Measurements from ENCODE around the gene SLC17A1. TPM values are rescaled to one million over a fixed set of nuclear protein-coding genes. Genes with fewer than 3 reads are reported as not detected.

The SLC17A1 gene
- total RNA-seq, 2 donors from 2014 or later, result 0.41 TPM; not detected in 1

DNA sequence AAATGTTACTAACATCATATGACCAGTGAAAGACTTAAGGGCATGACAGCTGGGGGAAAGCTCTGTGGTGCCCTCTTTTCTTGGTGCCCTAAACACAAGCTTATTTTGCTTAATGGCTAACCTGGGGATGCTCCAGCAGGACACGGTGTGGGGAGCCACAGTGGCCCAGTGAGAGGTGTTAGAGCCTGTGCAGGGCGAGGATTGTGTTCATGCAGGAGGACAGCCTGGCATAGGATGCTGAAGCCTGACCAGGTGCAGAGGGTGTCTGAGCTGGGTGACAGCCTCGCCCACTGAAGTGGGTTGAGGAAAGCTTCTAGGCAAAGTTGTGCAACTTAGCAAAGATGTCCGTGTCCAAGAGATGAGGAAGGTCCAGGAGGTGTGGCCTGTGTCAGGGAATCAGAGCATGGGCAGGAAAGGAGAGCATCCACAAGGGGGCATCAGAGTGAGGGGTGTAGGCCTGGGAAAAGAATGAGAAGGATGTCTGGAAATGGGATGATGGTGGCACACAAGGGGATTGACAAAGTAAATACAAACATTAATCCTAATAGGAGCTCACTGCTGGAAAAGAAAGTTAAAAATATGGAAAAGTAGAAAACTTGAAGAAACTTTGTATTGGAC, 43.4 kb downstream of the SLC17A1 start:
- peaks cover 0 to 8% of the 10 kb centered on the region in 2 donors for H3K36me3 Mint-ChIP-seq
- H3K27ac Mint-ChIP-seq, result no peak overlapping the region
- ATAC-seq (peak; percentile 46 to 75), DNase-seq (ENCODE audit: low spot score in 2 of 2) (peak in 1 of 2 donors; percentile 44)
- peaks cover 0 to 12% of the 10 kb centered on the region in 2 donors for H3K9me3 Mint-ChIP-seq

DNA sequence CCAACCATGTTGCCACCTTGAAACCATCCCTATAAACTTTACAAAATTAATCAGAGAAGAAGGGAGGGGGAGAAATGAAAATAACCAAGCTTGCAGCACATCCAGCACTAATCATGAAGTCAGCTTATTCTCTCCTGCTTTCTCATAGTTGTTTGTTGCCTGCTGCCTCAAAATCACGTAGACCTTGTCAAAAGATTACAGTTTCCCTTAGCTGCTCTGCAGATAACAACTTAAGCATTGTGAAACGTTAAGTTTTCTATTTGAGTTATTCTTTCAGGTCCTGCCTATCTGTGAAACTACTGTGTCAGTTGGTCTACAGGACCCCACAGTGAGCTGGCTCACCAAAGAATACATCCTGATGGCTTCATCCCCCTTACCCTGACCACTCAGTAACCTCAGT, 44.4 kb downstream of the SLC17A1 start:
- Mint-ChIP-seq H3K27ac (no peak overlapping the region), H3K36me3 (peaks cover 0 to 12% of the 10 kb centered on the region in 2 donors), H3K9me3 (peaks cover 0 to 12% of the 10 kb centered on the region in 2 donors)
- peak in 1 of 2 donors; percentile 50 for ATAC-seq
- DNase-seq (ENCODE audit: low spot score in 2 of 2), result no peak

DNA sequence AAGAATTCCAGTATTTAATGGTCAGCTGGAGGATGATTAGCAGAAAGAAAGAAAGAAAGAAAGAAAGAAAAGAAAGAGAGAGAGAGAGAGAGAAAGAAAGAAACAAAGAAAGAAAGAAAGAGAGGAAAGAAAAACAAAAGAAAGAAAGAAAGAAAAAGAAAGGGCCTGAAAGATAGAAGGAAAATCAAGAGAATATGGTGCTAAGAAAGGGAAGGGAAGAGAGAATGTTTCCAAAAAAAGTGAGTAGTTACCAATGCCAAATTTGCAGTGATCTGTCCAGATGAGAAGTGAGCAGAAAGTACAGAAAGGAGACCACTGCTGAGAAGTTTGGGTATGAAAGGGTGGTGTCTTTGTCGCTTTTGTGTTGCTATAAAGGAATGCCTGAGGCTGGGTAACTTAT, 50.7 kb downstream of the SLC17A1 start:
- peaks cover 3 to 12% of the 10 kb centered on the region in 2 donors for H3K9me3 Mint-ChIP-seq
- ATAC-seq (no peak), DNase-seq (ENCODE audit: low spot score in 2 of 2) (no peak)
- H3K27ac Mint-ChIP-seq, result no peak overlapping the region
- peaks cover 0 to 12% of the 10 kb centered on the region in 2 donors for H3K36me3 Mint-ChIP-seq

DNA sequence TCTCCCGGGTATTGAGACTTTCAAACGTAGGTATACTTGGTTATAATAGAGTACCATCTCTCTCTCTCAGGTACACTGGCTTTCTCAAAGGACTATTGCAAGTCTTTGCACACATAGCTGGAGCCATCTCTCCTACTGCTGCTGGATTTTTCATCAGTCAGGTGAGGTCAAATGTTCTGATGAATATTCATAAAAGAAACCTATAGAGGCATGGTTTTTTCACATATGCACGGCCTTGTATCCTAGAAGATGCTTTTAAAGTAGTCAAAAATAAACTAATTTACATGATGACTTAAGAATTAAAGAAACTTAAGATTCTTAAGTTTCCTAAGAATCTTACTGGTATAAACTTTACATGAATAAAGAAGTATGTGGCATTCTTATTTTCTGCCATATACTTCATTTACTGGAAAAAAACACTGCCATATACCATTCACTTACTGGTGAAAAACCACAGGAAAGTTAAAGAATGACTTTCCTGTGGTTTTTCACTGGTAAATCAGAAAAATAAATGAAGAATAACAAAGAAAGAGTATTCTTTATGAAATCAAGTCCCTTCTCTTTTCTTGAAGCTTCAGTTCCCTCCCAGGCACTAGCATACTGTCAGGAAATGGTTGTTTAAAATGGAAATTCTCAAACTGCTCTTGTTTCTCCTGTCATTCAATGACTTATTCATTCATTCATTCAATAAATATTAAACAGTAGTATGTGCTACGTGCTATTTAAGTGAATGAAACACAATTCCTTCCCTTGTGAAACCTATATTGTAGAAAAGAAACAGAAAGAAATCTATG, 53.8 kb downstream of the SLC17A1 start:
- DNase-seq (ENCODE audit: low spot score in 2 of 2) (no peak), ATAC-seq (peak; percentile 22 to 86)
- Mint-ChIP-seq H3K27ac (peak overlapping the region in 1 of 2 donors; percentile 20), H3K9me3 (peaks cover 1 to 3% of the 10 kb centered on the region in 2 donors), H3K36me3 (peaks cover 0 to 1% of the 10 kb centered on the region in 2 donors)

DNA sequence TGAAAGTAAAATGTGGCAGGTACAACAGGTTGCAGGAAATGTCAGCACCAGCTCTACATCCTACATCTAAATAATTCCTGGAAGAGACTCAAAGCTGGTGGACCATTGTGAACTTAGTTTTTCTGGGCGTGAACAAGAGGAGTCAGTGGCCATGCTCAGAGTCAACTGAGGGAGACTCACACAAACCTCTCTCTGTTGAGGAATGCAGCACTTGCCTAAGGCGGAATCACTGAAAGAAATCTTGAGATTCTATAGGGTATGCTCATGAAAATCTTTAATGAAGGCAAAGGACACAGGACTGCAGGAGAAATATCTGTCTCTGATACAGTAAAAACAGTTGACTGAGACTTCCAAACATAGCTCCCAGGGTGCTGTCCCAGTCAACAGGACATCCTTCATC, 54.8 kb downstream of the SLC17A1 start:
- Mint-ChIP-seq H3K9me3 (peaks cover 0 to 3% of the 10 kb centered on the region in 2 donors), H3K27ac (no peak overlapping the region), H3K36me3 (no peaks in the 10 kb centered on the region)
- no peak for ATAC-seq
- DNase-seq (ENCODE audit: low spot score in 2 of 2), result no peak

DNA sequence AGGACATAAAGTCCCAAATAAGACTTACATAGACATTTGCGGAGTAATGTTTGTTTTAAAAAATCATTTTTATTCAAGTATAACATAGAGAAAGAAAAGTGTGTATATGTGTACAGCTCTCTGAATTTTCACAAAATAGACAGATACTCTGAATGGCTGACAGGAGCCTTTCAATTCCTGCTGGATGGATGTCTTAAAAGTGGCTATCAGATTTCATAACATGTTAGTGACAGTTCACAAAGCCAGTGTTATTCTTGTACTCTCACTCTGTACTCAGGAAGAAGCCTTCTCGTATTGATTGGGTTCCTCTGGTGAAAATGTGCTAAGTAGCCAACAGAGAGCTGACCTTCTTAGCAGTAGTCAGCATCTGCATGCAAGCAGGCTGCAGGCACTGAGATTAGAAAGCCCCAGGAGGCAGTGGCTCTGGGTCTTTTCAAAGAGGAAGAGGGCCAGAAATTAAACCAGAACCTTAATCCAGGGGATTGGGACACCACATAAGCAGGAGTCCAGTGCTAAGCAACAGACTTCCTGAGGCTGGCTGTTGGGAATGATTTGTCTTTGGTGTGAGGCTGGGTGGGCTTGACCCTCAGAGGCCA, 57.6 kb downstream of the SLC17A1 start:
- DNase-seq (ENCODE audit: low spot score in 2 of 2), result no peak
- Mint-ChIP-seq H3K27ac (no peak overlapping the region), H3K36me3 (no peaks in the 10 kb centered on the region)

DNA sequence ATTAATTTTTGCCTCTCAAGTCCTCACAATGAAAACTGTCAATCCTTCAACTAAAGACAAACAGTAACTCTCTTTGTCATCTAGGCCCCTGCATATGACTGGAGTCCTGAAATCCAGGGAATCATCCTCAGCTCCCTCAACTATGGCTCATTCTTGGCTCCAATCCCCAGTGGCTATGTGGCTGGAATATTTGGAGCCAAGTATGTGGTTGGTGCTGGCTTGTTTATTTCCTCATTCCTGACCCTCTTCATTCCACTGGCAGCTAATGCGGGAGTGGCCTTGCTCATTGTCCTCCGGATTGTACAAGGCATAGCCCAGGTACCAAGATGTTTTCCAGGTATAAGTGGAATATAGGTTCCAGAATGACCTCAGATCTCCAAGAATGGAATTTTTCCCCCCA, 61.9 kb downstream of the SLC17A1 start:
- no peak for DNase-seq (ENCODE audit: low spot score in 2 of 2)
- no peak for ATAC-seq
- no peak overlapping the region for H3K27ac Mint-ChIP-seq
- H3K9me3 Mint-ChIP-seq, result no peaks in the 10 kb centered on the region
- H3K36me3 Mint-ChIP-seq, result no peaks in the 10 kb centered on the region

More for the DNA sequence above, 57.6 kb downstream of the SLC17A1 start:
- peaks cover 0 to 3% of the 10 kb centered on the region in 2 donors for H3K9me3 Mint-ChIP-seq
- ATAC-seq, result no peak

DNA sequence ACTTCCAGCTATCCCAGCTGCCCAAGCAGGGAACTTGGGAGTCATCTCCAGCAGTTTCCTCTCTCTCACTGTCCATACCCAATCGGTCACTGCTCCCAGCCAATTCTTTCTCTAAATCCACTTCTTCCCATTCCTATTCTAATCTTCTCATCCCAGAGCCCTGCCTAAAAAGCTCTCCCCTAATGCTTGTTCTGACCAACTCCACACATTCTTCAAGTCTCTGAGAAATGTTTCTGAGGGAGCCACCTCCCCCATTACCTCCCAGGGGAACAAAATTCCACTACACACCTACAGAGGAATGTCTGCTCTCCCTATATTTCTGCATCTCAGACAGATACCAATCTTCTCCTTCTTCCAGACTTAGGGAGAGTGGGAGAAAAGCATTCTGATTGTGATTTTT, 63.3 kb downstream of the SLC17A1 start:
- Mint-ChIP-seq H3K9me3 (no peaks in the 10 kb centered on the region), H3K27ac (no peak overlapping the region), H3K36me3 (no peaks in the 10 kb centered on the region)
- ATAC-seq (no peak), DNase-seq (ENCODE audit: low spot score in 2 of 2) (no peak)

DNA sequence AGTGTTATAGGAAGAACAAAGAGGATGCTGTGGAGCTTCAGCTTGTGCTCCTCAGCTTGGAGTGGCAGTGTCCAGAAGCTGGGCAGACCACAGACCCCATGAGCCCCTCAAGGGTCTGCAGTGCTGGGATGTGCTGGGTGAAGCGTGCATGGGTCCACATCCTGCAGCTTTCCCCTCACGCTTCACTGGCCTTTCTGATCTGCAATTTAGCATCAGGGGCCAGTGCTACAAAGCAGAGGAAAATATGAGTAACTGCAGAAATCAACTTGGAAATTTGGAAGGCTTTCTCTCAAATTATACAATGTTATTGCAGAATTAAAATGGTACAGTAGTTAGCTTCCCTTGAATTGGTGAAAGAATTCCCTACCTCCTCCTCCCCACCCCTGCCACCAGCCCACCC, 67.2 kb downstream of the SLC17A1 start:
- no peak for ATAC-seq
- Mint-ChIP-seq H3K36me3 (no peaks in the 10 kb centered on the region), H3K9me3 (no peaks in the 10 kb centered on the region), H3K27ac (no peak overlapping the region)
- DNase-seq (ENCODE audit: low spot score in 2 of 2), result no peak

DNA sequence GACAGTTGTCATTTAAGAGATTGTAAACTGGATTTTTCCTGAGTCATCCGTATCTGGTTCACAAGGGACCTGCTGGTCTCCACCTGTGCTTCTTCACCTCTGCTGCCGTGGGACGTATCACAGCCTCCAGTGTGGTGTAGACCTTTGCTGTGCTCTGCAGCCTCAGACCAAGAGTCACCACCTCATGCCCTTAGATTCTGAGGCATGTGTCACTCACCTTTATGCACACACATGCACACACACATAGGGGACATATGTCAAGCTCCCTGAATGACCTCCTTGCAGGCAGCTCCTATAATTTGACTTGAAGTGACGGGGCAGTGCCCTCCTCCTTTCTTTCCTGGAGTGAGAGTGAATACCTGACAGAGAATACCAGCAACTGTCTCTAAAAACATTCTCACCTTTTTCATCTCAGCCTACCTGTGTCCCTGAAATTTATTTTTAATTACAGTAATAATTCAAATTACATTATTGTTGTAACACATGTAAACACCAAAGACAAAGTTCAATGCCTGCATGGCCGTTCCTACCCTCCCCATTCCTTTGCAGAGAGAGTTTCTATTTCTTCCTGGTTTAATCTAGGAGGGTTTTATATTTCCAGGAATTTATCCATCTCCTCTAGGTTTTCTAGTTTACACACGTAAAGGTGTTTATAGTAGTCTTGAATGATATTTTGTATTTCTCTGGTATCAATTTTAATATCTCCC, 73.8 kb downstream of the SLC17A1 start:
- DNase-seq (ENCODE audit: low spot score in 2 of 2) (no peak), ATAC-seq (no peak)
- H3K9me3 Mint-ChIP-seq, result no peaks in the 10 kb centered on the region
- no peaks in the 10 kb centered on the region for H3K36me3 Mint-ChIP-seq
- no peak overlapping the region for H3K27ac Mint-ChIP-seq

DNA sequence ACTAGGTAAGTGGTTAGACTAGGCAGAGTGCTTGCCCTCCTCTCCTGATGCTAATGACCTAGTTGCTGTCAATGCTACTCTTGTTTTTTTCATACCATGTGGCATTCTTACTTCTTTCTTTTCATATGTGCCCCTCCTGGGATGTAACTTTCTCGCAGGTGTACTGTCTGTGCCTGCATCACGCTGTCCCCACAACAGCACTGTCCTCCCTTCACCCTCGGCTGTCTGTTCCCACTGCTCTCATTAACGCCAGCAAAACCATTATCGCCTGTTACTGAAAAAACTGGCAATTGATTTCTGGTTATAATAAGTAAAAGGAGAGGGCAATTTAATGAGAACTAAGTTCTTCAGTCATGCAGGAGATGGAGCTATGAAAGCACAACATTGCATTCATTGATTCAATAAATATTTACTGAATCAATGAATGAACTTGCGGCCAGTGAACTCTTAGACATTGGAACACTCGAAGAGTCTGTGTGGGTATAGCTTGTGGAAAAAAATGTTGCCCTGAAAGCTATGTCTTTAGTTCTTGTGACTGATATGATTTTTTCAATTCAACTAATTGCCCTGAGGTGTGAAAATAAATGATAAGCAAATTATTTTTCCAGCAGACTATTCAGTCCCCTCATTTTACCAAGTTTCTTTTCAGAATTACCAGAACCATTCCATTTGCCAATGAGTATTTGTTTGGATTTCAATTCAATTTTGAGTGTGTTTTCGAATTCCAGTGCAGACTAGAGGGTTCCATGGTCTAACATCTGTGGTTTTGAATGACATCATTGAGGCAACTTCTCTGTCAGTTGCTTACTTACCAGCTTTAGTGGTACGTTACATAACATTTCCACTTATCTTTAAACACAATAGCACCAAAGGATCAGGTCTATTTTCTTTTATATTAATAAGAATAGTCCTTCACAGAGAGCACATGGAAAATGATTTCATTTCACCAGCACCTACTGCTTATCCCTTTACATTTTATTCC, 75.2 kb downstream of the SLC17A1 start:
- H3K27ac Mint-ChIP-seq, result no peak overlapping the region
- no peak for ATAC-seq
- no peaks in the 10 kb centered on the region for H3K36me3 Mint-ChIP-seq
- DNase-seq (ENCODE audit: low spot score in 2 of 2), result no peak
- no peaks in the 10 kb centered on the region for H3K9me3 Mint-ChIP-seq

DNA sequence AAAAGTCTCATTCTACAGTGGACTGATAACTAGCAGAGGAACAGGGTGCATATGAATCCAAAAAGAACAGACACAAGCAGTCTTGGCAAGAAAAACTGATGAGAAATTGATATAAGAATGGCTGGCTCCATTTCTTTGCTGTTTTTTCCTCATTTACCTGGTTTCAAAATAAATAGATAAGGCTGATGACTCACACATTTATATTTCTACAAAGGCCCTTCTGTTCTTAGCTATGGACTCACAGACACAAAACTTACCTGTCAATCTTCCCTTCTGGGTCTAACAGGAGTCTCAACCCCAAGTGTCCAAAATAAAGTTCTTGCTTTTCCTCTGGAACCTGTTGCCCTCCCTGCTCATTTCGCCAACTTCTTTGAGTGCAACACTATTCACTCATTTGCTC, 76.4 kb downstream of the SLC17A1 start:
- Mint-ChIP-seq H3K9me3 (no peaks in the 10 kb centered on the region), H3K36me3 (no peaks in the 10 kb centered on the region), H3K27ac (no peak overlapping the region)
- no peak for DNase-seq (ENCODE audit: low spot score in 2 of 2)
- no peak for ATAC-seq

DNA sequence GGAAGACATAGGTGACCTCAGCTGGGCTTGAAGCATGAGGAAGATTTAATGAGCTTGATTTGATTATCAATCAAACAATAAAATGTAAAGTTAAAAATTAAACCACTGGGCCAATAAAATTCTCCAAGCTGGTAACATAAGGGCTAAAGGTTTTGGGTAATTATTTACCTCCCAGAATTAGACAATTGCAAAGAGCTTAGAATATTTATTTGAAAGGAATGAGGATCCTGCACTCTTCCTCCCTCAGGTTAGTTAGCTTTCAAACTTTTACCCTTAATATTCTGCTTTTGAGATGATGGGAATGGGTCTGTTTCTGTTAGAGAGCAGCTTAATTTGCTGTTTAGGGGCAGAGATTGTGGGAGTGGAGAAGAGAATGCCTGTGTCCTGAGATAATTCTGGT, 77.3 kb downstream of the SLC17A1 start, which contains the start of gene SLC17A4:
TSS of gene SLC17A4 (plus strand) at position 208 of the 400 bp plus-strand sequence. CDS start 7,221 bp downstream, outside the sequence.
- H3K27ac Mint-ChIP-seq, result no peak within 1 kb of the TSS
- H3K36me3 Mint-ChIP-seq, result no peaks in the 10 kb centered on the region
- DNase-seq (ENCODE audit: low spot score in 2 of 2) (no peak), ATAC-seq (no peak)
- H3K9me3 Mint-ChIP-seq, result no peaks in the 10 kb centered on the region

DNA sequence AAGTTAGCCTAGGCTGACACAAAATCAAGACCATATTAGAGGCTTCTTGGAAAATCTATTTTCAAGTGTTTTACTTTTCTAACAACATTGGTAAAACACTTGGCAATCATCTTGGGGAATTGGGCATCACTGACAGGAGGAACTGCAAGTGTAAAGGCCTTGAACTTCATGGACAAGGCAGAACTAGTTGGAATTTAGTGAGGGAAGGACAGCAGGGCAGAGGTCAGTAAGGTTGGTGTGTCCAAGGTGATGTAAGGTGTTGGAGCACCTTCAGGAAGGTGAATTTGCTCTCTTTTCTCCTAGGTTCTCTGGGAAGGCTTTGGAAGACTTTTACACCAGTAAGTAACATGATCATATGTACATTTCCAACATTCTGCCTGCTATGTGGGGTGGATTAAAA, 78.8 kb downstream of the SLC17A1 start:
- Mint-ChIP-seq H3K9me3 (no peaks in the 10 kb centered on the region), H3K36me3 (no peaks in the 10 kb centered on the region), H3K27ac (no peak overlapping the region)
- ATAC-seq (no peak), DNase-seq (ENCODE audit: low spot score in 2 of 2) (no peak)

DNA sequence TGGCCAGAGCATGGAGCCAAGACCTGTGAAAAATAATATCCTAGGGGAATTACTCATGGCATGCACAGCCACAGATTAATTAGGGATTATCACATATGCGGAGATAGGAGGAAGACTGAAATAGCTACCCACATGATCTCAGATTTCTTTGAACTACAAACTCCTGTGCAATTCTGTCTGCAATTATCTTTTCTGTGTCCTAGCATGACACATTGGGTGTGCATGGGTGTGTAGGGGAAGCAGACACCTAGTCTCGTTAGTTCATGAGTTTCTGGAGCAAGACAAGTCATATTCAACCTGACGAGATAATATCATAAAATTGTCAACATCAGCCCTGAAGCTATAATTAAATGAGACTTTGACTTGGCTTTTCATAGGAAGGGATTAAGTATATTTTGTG, 80.9 kb downstream of the SLC17A1 start:
- no peak for ATAC-seq
- Mint-ChIP-seq H3K9me3 (no peaks in the 10 kb centered on the region), H3K27ac (no peak overlapping the region), H3K36me3 (no peaks in the 10 kb centered on the region)
- DNase-seq (ENCODE audit: low spot score in 2 of 2), result no peak

DNA sequence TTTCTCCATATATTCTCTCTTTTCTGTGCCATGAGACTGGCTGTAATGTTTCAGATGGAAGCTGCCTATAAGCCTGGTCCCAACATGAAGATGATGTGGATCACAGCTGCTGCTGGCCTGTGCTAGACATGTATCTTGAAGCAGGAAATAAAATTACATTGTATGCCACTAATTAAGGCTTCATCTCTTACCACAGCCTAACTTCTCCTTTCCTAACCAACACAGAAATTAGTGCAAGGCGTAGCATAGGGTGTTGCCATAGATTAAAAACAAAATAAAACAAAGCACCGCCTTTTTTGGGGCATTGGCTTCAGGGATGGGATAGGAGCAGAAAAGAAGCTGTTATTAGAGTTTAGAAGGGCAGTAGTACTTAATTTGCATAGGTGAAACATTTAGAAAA, 82.0 kb downstream of the SLC17A1 start:
- H3K27ac Mint-ChIP-seq, result no peak overlapping the region
- no peaks in the 10 kb centered on the region for H3K36me3 Mint-ChIP-seq
- no peaks in the 10 kb centered on the region for H3K9me3 Mint-ChIP-seq
- DNase-seq (ENCODE audit: low spot score in 2 of 2) (no peak), ATAC-seq (no peak)
